ENCODE data around the gene MRPL37. TPM values are rescaled to one million over a fixed set of nuclear protein-coding genes. Genes with fewer than 3 reads are reported as not detected.
A peak's percentile ranks its signal among the peaks of the same experiment; 100 is the strongest.

MRPL37 gene
- polyA plus RNA-seq, 3 donors = 7.5 to 47.8 (median 42.5) TPM

- Histone ChIP-seq H3K4me1 (ENCODE audit: control insufficient read depth in 1 of 2, insufficient read depth in 2 of 2, low read length in 2 of 2) (no peaks in the 10 kb centered on the region), H3K9me3 (replicated peaks in 1 of 2; ENCODE audit: control insufficient read depth in 1 of 2, insufficient read depth in 1 of 2, low read length in 2 of 2) (no peaks in the 10 kb centered on the region), H4K20me1 (ENCODE audit: insufficient read depth, low read length) (no peaks in the 10 kb centered on the region), H2AFZ (ENCODE audit: insufficient read depth, low read depth, low read length, poor library complexity, severe bottlenecking) (no peak overlapping the region), H3K79me2 (ENCODE audit: insufficient read depth, low read length) (no peaks in the 10 kb centered on the region), H3K9ac (ENCODE audit: insufficient read depth, low read length, poor library complexity, severe bottlenecking) (no peak overlapping the region), H3K36me3 (replicated peaks in 1 of 2; ENCODE audit: control insufficient read depth in 1 of 2, insufficient read depth in 2 of 2, low read length in 2 of 2) (peaks cover 5 to 9% of the 10 kb centered on the region in 2 donors), H3K27me3 (ENCODE audit: control insufficient read depth in 2 of 2, insufficient read depth in 2 of 2, low read length in 2 of 2) (no peaks in the 10 kb centered on the region), H3K4me2 (replicated peaks; ENCODE audit: extremely low read depth, low read length, poor library complexity, severe bottlenecking) (no peak overlapping the region), H3K4me3 (replicated peaks in 1 of 3; ENCODE audit: low read depth in 2 of 3, low read length in 3 of 3) (no peak overlapping the region), H3K27ac (ENCODE audit: low read depth in 1 of 2, low read length in 2 of 2) (no peak overlapping the region)
- intact Hi-C loops (cut with micrococcal nuclease) = loop anchor here in 1 of 2 donors (10.0 kb wide), 1 partner anchor 314 kb away; no protein-coding TSS in a partner anchor
- WGBS (ENCODE audit: insufficient coverage) = 96% methylated on average over 4 of the region's 5 CpGs
- Mint-ChIP-seq H3K27me3 (ENCODE audit: low read depth in 3 of 3) (peaks cover 0 to 3% (median 0%) of the 10 kb centered on the region in 3 donors), H3K9me3 (peaks cover 0 to 2% (median 0%) of the 10 kb centered on the region in 7 donors), H3K4me3 (no peak overlapping the region), H3K27ac (peak overlapping the region in 2 of 7 donors; percentile 52 to 57), H3K36me3 (peaks cover 24 to 26% of the 10 kb centered on the region in 2 donors), H3K4me1 (peaks cover 2% of the 10 kb centered on the region)
- DNase-seq = no peak
- no peak for TF ChIP-seq CTCF (IDR thresholded peaks at IDR 0.05)
These were observed 19.1 kb upstream of the MRPL37 start for GRCh38 chr1:54180701-54181360.

- Histone ChIP-seq H3K27me3 (ENCODE audit: control insufficient read depth in 2 of 2, insufficient read depth in 2 of 2, low read length in 2 of 2) (no peaks in the 10 kb centered on the region), H3K4me3 (replicated peaks in 1 of 3; ENCODE audit: low read depth in 2 of 3, low read length in 3 of 3) (no peak overlapping the region), H3K9me3 (replicated peaks in 1 of 2; ENCODE audit: control insufficient read depth in 1 of 2, insufficient read depth in 1 of 2, low read length in 2 of 2) (no peaks in the 10 kb centered on the region), H3K27ac (ENCODE audit: low read depth in 1 of 2, low read length in 2 of 2) (no peak overlapping the region), H2AFZ (ENCODE audit: insufficient read depth, low read depth, low read length, poor library complexity, severe bottlenecking) (no peak overlapping the region), H3K4me1 (ENCODE audit: control insufficient read depth in 1 of 2, insufficient read depth in 2 of 2, low read length in 2 of 2) (no peaks in the 10 kb centered on the region), H3K79me2 (ENCODE audit: insufficient read depth, low read length) (no peaks in the 10 kb centered on the region), H3K4me2 (replicated peaks; ENCODE audit: extremely low read depth, low read length, poor library complexity, severe bottlenecking) (no peak overlapping the region), H3K9ac (ENCODE audit: insufficient read depth, low read length, poor library complexity, severe bottlenecking) (no peak overlapping the region), H4K20me1 (ENCODE audit: insufficient read depth, low read length) (no peaks in the 10 kb centered on the region), H3K36me3 (replicated peaks in 1 of 2; ENCODE audit: control insufficient read depth in 1 of 2, insufficient read depth in 2 of 2, low read length in 2 of 2) (peaks cover 13 to 35% of the 10 kb centered on the region in 2 donors)
- H3K4me3 Mint-ChIP-seq = no peak overlapping the region
- H3K27me3 Mint-ChIP-seq (ENCODE audit: low read depth in 3 of 3) = peaks cover 0 to 5% (median 0%) of the 10 kb centered on the region in 3 donors
- no peak for TF ChIP-seq CTCF (IDR thresholded peaks at IDR 0.05)
- H3K9me3 Mint-ChIP-seq = peaks cover 0 to 5% (median 0%) of the 10 kb centered on the region in 7 donors
- peaks cover 2% of the 10 kb centered on the region for H3K4me1 Mint-ChIP-seq
- H3K36me3 Mint-ChIP-seq = peaks cover 38% of the 10 kb centered on the region in 2 donors
- 100% methylated on average over 3 of the region's 3 CpGs for WGBS (ENCODE audit: insufficient coverage)
- intact Hi-C loops (cut with micrococcal nuclease) = loop anchor here in 1 of 2 donors (10.0 kb wide), 1 partner anchor 309 kb away; no protein-coding TSS in a partner anchor
- no peak overlapping the region for H3K27ac Mint-ChIP-seq
- no peak for DNase-seq
These were observed 13.9 kb upstream of the MRPL37 start for GRCh38 chr1:54186056-54186455.
